HG03457 (cell line): Measurements from ENCODE around the gene ITGAE.
"Not testable (repeated sequence)": the region's sequence is repeated elsewhere in the genome, so short reads cannot be mapped to it uniquely, and the experiment has no call there.

ENCODE experiments used
- ATAC-seq: cut with Tn5 transposase; IDR thresholded peaks from one replicate; pipeline ENCODE4 v1.9.1; 2021; ENCODE audit warnings: moderate number of reproducible peaks; ENCODE audit not compliant: unreplicated experiment

ITGAE gene

GRCh38 chr17:3800362-3801271, at the start of gene ITGAE:
Gene ITGAE (minus strand): TSS chr17:3801188. CDS start chr17:3801144, 44 bp downstream.
- ATAC-seq = no peak

DNA sequence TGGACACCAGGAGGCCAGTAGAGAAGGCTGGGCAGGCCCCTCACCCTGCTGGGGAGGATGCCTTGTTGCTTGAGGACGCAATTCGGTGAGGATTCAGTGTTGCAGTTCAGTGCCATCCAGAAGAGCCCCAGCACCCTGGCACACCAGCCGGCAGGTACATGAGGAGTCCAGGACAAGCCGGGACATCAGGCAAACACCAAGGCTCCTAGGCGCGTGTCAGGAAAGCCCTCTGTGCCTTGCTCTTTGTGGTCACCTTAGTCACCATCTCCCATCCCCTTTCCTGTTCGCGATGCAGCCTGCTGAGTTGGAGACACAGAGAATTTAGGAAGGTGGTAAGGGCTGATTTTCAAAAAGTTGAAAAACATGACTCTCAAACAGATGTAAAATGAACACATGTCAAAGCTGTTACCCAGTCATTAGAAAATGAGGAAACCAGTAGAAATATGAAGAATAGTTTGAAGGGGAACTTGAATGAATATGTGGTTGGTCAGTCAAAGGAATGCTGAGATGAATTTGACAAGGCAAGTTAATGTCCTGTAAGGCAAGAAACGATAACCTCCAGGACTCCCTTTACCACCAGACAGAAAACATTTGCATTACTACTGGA, 47.3 kb upstream of the ITGAE start:
- ATAC-seq = no peak

GRCh38 chr17:3847165-3847670, 46.2 kb upstream of the ITGAE start:
- no peak for ATAC-seq

DNA sequence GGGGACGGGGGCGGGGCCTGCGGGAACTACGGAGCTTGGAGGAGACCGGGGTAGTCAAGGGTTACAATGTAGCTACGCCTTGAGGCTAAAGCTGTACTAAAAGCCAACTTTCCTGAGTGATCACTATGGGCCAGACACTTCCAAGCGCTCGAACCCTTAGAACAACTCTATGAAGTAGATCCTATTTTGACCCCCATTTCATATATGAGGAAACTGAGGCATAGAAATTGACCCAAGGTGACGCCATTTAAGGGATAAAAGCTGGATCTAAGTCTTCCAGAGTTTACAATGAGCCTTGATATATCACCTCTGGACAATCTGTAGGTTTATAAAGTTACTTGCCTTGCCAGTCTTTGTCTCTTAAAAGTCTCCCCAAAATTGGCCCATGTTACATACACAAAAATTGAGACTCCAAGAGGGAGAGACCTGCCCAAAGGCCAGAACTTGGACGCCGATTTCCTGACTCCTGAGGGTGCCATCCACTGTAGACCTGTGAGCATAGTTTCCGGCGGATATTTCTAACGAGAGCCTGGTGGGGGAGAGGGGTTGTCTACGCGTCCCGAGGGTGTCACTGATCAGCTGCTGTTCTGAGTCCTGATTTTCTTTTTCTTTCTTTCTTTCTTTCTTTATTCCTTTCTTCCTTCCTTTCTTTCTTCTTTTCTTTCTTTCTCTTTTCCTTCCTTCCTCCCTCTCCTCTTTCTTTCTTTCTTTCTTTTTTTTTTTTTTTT, 45.6 kb upstream of the ITGAE start:
- ATAC-seq = no peak

DNA sequence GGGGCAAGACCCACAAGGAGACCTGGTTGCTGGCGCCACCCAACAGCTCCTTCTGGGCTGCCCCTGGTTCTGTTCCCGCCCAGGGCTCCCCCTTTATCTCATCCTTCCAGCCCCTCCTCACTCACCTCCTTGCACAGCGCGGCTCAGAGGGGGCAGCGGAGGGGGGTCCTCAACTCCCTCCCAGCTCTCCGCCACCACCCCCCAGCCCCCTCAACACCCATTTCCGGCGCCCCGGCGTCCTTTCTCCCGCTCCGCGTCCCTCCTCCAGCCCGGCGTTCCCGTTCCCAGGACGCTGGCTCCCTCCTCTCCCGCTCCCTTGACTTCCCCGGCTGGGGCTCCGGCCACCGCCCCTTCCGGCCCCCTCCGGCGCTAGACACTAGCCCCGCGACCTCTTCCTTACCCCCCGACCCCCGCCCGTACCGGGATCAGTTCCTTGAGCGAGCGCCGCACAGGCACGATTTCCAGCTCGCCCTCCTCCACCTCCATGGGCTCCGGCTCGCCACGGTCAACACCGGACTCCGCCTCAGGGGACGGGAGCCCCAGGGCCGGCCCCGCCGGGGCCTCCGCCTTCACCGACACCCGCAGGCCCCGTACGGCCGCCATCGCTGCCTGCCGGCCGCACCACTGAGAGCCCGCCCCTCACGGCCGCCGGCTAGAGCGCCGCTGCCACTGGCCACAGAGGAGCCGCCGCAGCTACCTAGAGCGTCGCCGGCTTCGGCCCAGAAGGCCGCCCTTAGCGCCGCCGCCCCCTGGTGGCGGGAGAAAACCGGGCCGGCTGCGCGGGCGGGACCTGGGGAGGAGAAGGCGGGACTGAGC, 44.8 kb upstream of the ITGAE start, which contains the start of gene NCBP3:
Gene NCBP3, minus strand, starts transcription at position 626 of the 816 bp plus-strand sequence. Its CDS starts 23 bp downstream, at position 603.
- peak; percentile 78 for ATAC-seq

DNA sequence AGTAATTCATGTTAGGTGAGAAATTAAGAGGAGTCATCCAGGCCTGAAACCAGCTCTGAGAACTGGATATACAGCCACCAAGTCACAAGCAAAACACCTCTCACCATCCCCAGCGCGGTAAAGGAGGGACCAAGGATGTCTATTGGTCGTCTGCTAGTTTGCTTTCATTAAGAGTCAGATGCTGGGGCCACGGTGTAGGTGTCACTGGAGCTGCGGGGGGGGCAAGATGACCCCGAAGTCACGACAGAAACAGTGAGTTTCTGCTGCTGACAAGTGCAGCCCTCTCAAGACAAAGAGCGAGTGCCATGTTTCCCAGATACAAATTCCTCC, 44.3 kb upstream of the ITGAE start:
- ATAC-seq = no peak

DNA sequence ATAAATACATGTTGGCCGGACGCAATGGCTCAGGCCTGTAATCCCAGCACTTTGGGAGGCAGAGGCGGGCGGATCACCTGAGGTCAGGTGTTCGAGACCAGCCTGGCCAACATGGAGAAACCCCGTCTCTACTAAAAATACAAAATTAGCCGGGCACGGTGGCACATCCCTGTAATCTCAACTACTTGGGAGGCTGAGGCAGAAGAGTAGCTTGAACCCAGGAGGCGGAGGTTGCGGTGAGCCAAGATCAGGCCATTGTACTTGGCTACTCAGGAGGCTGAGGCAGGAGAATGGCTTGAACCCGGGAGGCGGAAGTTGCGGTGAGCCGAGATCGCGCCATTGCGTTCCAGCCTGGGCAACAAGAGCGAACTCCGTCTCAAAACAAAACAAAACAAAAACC, 43.6 kb upstream of the ITGAE start:
- not testable (repeated sequence) for ATAC-seq

GRCh38 chr17:3843935-3844516, 43.0 kb upstream of the ITGAE start:
- no peak for ATAC-seq

GRCh38 chr17:3838206-3838605, 37.2 kb upstream of the ITGAE start:
- ATAC-seq = no peak

DNA sequence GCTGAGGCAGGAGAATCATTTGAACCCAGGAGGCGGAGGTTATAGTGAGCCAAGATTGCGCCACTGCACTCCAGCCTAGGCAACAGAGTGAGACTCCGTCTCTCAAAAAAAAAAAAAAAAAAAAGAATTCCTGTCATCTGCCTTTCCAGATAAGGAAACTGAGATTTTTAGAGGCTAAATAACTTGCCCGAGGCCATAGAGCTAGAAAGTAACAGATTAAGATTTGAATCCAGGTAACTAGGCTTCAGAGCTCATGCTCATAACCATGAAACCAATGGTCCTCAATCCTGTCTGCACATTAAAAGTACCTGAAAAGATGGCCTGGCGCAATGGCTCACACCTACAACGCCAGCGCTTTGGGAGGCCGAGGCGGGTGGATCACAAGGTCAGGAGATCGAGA, 35.6 kb upstream of the ITGAE start:
- no peak for ATAC-seq

- ATAC-seq = no peak
Measured at GRCh38 chr17:3835410-3836229, 34.6 kb upstream of the ITGAE start.

GRCh38 chr17:3834811-3835210, 33.8 kb upstream of the ITGAE start:
- no peak for ATAC-seq

GRCh38 chr17:3828852-3829232, 27.9 kb upstream of the ITGAE start:
- no peak for ATAC-seq

DNA sequence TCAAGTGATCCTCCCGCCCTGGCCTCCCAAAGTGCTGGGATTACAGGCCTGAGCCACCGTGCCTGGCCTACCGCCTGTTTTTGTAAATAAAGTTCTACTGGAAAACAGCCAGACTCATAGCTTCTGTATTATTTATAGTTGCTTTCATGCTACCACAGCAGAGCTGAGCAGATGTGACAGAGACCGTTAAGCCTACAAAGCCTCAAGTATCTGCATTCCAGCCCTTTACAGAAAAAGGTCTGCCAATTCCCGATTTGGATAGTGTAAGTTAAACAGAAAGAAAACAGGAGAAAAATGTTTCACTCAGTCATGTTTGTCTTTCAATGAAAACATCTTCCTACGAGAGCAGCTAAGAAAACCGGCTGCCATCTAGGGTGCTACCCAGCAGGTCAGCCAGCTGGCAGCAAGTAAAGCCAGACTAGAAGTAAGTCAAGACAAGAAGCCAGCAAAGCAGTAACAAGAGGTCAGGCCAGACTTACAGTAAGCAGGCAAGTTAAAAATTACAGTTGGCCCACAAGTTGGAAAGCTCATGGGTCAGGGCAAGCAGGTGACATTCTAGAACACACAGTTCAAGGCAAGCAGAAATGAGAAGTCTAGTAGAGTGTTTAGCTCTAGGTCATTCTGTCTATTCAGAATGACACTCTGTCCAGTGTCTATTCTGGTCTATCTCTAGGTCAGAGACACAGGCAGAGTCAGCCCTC, 27.3 kb upstream of the ITGAE start:
- ATAC-seq = no peak

DNA sequence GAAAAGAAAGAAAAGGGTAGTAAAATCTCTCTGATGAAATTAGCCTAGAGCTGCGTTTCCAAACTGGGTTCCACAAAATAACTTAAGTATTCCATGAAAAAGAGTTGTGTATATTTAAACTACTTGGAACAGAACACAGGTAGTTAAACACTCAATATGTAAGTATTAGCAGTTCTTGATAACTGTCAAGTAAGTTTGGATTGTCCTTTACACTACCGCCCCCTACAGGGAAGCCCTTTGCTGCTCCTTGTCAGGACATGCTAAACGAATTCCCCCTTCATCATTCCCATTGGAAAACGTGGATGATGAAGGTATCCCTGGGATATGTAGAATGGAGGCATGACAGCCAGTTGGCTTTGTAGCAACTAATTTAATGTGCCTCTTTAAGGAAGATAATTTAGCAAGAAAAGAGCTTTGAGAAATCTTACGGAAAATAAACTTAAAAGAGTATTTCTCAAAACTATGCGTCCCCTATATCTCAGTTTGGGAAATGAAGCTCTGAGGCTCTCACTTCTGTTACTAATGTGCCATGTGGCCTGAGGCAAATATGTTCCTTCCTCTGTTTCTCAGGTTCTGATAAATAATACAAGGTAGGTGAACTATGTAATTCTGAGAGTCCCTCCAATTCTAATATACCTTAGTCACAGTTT, 26.3 kb upstream of the ITGAE start:
- ATAC-seq = no peak

DNA sequence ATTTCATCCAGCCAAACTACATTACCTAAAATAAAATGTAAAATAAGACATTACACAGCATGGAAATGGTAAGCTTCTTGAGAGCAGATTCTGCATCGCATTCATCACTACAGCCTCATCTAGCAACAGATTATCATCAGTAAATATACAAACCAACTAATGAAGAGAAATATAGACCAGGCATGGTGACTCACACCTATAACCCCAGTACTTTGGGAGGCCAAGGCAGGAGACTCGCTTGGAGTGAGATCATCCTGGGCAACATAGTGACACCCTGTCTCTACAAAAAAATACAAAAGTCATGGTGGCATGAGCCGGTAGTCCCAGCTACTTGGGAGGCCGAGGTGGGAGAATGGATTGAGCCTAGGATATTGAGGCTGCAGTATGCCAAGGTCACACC, 25.2 kb upstream of the ITGAE start:
- no peak for ATAC-seq

DNA sequence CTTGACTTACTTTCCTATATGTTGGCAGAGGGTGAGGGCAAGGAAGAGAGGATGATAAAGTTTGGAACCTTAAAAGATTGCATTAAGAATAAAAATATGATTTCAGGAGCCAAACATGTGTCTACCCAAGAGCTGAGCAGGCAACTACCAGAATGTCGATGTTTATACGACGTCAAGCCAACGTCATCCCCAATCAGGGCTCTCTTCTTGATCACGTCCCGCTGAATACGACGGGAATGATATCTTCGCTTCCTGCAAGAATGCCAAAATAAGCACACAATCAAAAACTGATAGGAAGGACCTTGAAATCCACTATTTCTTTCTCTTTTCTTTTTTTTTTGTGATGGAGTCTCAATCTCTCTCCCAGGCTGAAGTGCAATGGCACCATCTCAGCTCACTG, 20.1 kb upstream of the ITGAE start:
- no peak for ATAC-seq

DNA sequence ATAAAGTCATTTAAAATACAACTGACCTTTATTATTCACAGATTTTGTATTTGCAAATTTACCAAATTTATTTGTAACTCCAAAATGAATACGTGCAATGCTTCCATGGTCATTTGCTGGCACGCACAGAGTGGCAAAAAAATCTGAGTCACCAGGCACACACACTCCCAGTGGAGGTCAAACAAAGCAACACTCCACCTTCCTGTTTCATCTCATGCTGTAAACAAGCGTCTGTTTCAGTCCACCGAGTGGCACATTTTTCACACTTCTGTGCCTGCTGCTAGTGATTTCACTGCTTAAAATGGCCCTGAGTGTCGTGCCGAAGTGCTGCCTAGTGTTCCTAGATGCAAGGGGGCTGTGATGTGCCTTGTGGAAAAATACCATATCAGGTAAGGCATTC, 17.8 kb upstream of the ITGAE start:
- ATAC-seq = no peak
